Kidney (tissue), 14 donors: Measurements from ENCODE around the gene PRKAR1B. TPM values are rescaled to one million over a fixed set of nuclear protein-coding genes. Genes with fewer than 3 reads are reported as not detected.
A peak's percentile ranks its signal among the peaks of the same experiment; 100 is the strongest.
"Not testable (repeated sequence)": the region's sequence is repeated elsewhere in the genome, so short reads cannot be mapped to it uniquely, and the experiment has no call there.

ENCODE experiments used
- DNase-seq, 5 donors: peaks; one replicate each; pipeline ENCODE4 v3.0.0-alpha.2; 2013 to 2020
- FAIRE-seq: peaks from 2 replicates; lab custom pipeline; 2012; peaks lifted over from hg19 to GRCh38; lab: Jason Lieb, UNC
- H3K27ac ChIP-seq, 2 donors: one replicate each; pipeline ENCODE4 v1.7.0; 2013; ENCODE audit warnings: low read depth in 2 of 2, low read length in 2 of 2, inconsistent platforms in 1 of 2
- H3K27me3 ChIP-seq: one replicate; pipeline ENCODE4 v1.7.1; 2013; ENCODE audit warnings: low read length, inconsistent platforms; ENCODE audit not compliant: control insufficient read depth, insufficient read depth
- H3K36me3 ChIP-seq, 3 donors: one replicate each; pipeline versions ENCODE4 v1.7.0 to v1.7.1; 2013; ENCODE audit warnings: low read length in 3 of 3, control low read depth in 1 of 3, inconsistent platforms in 1 of 3; ENCODE audit not compliant: insufficient read depth in 3 of 3, control insufficient read depth in 2 of 3
- H3K4me1 ChIP-seq, 3 donors: one replicate each; pipeline versions ENCODE4 v1.7.0 to v1.7.1; 2013; ENCODE audit warnings: low read length in 3 of 3, inconsistent platforms in 1 of 3, low read depth in 1 of 3; ENCODE audit not compliant: control insufficient read depth in 2 of 3, insufficient read depth in 2 of 3
- H3K4me3 ChIP-seq, 3 donors: one replicate each; pipeline versions ENCODE4 v1.7.0 to v1.8.1; 2013; ENCODE audit warnings: low read length in 3 of 3, control low read depth in 1 of 3, inconsistent platforms in 1 of 3
- H3K9ac ChIP-seq, 3 donors: one replicate each; pipeline versions ENCODE4 v1.7.0 to v1.7.1; 2013; ENCODE audit warnings: low read length in 3 of 3, control low read depth in 1 of 3, inconsistent platforms in 1 of 3
- H3K9me3 ChIP-seq, 3 donors: one replicate each; pipeline versions ENCODE4 v1.7.0 to v1.7.1; 2013; ENCODE audit warnings: low read length in 3 of 3, control low read depth in 1 of 3, inconsistent platforms in 1 of 3; ENCODE audit not compliant: control insufficient read depth in 2 of 3, insufficient read depth in 1 of 3
- CTCF ChIP-seq: IDR thresholded peaks from 3 replicates; pipeline ENCODE4 v1.5.1; 2012; ENCODE audit warnings: mild to moderate bottlenecking, moderate library complexity, borderline replicate concordance; ENCODE audit not compliant: insufficient read depth; ENCODE audit errors: extremely low read depth
- intact Hi-C: fragments of 100-400 bp; cut with DNase I; formaldehyde crosslinking; loops from one replicate; pipeline ENCODE4 v1.11.1; 2022
- polyA plus RNA-seq: library from polyadenylated mRNA; stranded (reverse); fragments of 350-450 nt; fragmentation: Illumina TruSeq; extraction: RNeasy Lipid Tissue Mini Kit (QIAGEN cat#74804); gene quantifications from one replicate; pipeline ENCODE4 v1.2.3, GENCODE V29; 2014; ENCODE audit warnings: low read depth, low replicate concordance; ENCODE audit not compliant: insufficient read depth
- total RNA-seq: library from RNA; stranded (reverse); fragmentation: NEBNext Ultra II Directional; extraction: Animal tissue kit (Norgen Biotek cat#: 25700); gene quantifications from one replicate; pipeline ENCODE4 v1.2.1, GENCODE V29; 2021
- donor health status: control.
- donor health status: control.
- donor health status: control.
- donor health status: control.
- donor health status: control.
- donor health status: DM: yes; HTN: yes; CAD: no.
- donor health status: Normal renal cell carcinoma (clear cell type).

Gene PRKAR1B
- total and polyA plus RNA-seq, 2 donors from 2014 or later: 15.9 to 21.4 TPM

GRCh38 chr7:652881-653280 is 74.2 kb downstream of the PRKAR1B start:
- Histone ChIP-seq H3K27ac (no peak overlapping the region), H3K4me1 (no peaks in the 10 kb centered on the region), H3K9me3 (peaks cover 0 to 11% (median 0%) of the 10 kb centered on the region in 3 donors), H3K36me3 (peaks cover 0 to 2% (median 0%) of the 10 kb centered on the region in 3 donors), H3K4me3 (no peak overlapping the region), H3K9ac (no peak overlapping the region), H3K27me3 (no peaks in the 10 kb centered on the region)
- intact Hi-C loops: no loop called here
- FAIRE-seq (no peak), DNase-seq (peak in 1 of 5 donors; percentile 55)
- TF ChIP-seq CTCF: no peak

- H3K27me3 ChIP-seq, FAIRE-seq, H3K36me3 ChIP-seq, H3K4me3 ChIP-seq, intact Hi-C loops, H3K9ac ChIP-seq, H3K27ac ChIP-seq, H3K4me1 ChIP-seq: not testable (repeated sequence)
- H3K9me3 ChIP-seq: peaks cover 0 to 11% (median 0%) of the 10 kb centered on the region in 3 donors
- peak in 1 of 5 donors; percentile 1 for DNase-seq
These were observed 74.9 kb downstream of the PRKAR1B start for GRCh38 chr7:652167-652566.

- Histone ChIP-seq H3K36me3 (peaks cover 0 to 2% (median 0%) of the 10 kb centered on the region in 3 donors), H3K27me3 (no peaks in the 10 kb centered on the region), H3K9me3 (peaks cover 0 to 10% (median 0%) of the 10 kb centered on the region in 3 donors), H3K4me1 (no peaks in the 10 kb centered on the region), H3K4me3 (no peak overlapping the region), H3K9ac (no peak overlapping the region), H3K27ac (no peak overlapping the region)
- intact Hi-C loops: no loop called here
- DNase-seq (peak in 1 of 5 donors; percentile 32), FAIRE-seq (no peak)
- TF ChIP-seq CTCF: no peak
These were observed 75.9 kb downstream of the PRKAR1B start for GRCh38 chr7:651032-651728.

GRCh38 chr7:650339-651031 is 76.6 kb downstream of the PRKAR1B start:
- intact Hi-C loops: no loop called here
- no peaks in the 10 kb centered on the region for H3K27me3 ChIP-seq
- H3K27ac ChIP-seq: no peak overlapping the region
- no peaks in the 10 kb centered on the region for H3K4me1 ChIP-seq
- FAIRE-seq (no peak), DNase-seq (peak in 1 of 5 donors; percentile 86)
- H3K9ac ChIP-seq: no peak overlapping the region
- H3K9me3 ChIP-seq: peaks cover 0 to 10% (median 0%) of the 10 kb centered on the region in 3 donors
- peaks cover 0 to 2% (median 0%) of the 10 kb centered on the region in 3 donors for H3K36me3 ChIP-seq
- TF ChIP-seq CTCF: no peak
- no peak overlapping the region for H3K4me3 ChIP-seq
